GM12873 (cell line): ENCODE results near the gene CTSC.

Source experiments
- TF ChIP-seq, protein P1 (sequence below): IDR thresholded peaks from 2 replicates; pipeline ENCODE4 v1.5.1; 2012; ENCODE audit warnings: low read depth, mild to moderate bottlenecking, moderate library complexity, low read length, control low read depth; ENCODE audit not compliant: insufficient read depth; ENCODE audit errors: missing control alignments

Gene CTSC

DNA sequence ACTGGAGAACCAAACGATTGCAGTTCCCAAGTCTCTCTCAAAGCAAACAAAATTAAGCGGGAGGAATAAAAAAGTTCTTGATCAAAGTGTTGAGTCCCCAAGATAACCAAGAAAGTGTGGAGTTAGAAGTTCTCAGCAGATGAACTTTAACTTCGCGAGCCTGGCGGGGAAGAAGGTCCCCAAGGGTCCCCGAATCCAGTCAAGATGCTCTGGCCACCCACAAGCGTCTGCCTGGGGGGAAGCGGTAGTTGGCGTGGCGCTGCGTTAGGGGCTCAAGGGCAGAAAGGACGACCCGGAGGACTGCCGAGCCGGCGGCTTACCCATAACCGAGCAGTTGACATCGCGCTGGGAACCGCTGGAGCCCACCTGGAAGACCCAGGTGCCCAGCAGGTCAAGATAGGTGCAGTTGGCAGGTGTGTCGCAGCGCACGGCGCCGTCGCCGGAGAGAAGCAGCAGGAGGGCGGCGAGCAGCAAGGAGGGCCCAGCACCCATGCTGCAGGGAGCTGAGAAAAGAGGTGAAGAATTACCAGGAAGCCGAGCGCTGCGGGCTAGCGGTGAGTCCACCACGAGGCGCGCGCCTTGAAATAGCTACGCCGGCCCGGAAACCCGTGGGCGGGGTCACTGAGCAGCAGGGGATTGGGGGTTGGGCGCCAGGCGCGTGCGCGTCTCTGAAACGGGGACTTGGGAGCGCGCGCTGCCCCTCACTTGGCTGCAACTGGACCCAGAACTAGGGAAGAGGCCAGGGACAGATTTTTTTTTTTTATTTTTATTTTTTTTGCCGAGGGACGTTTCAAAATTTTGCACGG, at the start of gene CTSC:
TSS of gene CTSC (minus strand) at position 556 of the 806 bp plus-strand sequence. CDS start at position 492, 64 bp downstream.
- TF ChIP-seq, protein P1, sequence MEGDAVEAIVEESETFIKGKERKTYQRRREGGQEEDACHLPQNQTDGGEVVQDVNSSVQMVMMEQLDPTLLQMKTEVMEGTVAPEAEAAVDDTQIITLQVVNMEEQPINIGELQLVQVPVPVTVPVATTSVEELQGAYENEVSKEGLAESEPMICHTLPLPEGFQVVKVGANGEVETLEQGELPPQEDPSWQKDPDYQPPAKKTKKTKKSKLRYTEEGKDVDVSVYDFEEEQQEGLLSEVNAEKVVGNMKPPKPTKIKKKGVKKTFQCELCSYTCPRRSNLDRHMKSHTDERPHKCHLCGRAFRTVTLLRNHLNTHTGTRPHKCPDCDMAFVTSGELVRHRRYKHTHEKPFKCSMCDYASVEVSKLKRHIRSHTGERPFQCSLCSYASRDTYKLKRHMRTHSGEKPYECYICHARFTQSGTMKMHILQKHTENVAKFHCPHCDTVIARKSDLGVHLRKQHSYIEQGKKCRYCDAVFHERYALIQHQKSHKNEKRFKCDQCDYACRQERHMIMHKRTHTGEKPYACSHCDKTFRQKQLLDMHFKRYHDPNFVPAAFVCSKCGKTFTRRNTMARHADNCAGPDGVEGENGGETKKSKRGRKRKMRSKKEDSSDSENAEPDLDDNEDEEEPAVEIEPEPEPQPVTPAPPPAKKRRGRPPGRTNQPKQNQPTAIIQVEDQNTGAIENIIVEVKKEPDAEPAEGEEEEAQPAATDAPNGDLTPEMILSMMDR = peak; percentile 16

DNA sequence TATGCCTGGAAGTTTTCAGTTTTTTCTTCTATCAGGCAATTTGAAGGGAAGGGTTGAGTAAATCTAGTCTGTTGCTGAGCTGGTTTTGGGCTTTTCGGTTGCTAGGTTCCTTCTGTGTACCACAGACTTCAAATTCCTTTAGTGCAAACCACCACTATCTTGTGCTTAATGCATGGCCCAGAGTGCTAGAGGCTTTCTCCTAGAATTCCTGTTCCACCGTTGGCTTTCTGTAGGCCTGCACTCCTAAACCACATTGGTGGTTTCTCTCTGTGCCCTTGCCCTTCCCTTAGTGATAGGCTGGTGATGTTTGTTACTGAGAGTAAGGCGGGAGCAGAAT, 47.1 kb upstream of the CTSC start:
- TF ChIP-seq, protein P1 = no peak

DNA sequence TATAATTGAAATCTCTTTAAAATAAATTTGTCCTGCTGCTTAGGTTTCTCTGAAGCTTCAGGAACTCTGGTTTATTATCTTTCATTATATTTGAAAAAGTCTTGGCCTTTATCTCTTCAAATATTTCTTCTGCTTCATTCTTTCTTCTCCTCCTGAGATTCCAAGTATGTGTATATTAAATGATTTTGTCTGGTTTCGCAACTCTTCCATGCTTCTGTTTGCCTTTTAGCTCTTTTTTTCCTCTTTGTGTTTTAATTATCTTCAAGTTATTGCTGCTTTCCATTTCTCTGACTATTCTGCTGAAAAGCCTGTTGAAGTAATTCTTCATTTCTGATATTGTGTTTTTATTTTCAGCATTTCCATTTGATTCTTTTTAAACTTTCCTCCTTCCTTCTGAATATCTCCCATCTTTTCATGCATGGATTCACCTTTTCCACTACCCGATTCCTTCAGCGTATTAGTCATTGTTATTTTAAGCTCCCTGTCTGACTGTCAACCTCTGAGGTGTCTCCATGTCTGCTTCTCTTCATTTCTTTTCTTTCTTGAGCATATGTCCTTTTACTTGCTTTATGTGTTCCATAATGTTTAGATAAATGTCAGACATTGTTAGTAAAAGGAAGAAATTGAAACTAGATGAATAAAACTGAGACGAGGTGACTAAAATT, 46.6 kb upstream of the CTSC start:
- TF ChIP-seq, protein P1 = no peak

DNA sequence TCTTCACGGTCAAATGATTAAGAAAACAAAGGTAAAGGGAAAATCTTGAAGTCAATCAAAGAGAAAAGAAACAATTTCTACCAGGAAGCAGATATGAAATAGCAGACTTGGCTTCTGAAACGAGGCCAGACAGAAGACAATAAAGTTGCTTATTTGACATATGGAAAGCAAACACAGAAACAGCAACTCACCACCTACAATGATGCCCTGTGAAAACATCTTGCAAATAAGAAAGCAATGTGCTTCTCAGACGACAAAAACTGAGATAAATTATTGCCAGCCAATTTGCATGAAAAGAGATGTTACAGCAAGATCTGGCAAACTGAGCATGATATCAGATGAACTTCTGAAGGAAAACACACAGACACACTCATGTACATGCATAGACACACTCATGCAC, 45.9 kb upstream of the CTSC start:
- TF ChIP-seq, protein P1 = no peak

DNA sequence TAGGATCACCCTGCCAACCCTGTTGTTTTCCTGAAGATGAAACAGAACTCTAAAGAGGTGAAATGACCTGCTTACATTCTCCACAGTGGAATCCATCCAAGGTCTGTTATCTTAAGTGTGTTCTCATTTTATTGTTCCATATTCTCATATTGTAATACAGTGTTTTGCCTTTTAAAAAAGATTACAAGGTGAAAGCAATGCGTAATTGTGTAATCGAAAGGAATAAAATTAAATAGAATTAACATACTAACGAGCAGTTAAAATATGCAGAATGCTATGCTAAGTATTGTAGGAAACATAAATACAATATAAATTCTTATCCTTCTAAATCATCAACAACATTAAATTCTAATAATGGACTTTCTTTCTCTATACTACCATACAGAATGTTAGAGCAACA, 41.6 kb upstream of the CTSC start:
- TF ChIP-seq, protein P1 = no peak

DNA sequence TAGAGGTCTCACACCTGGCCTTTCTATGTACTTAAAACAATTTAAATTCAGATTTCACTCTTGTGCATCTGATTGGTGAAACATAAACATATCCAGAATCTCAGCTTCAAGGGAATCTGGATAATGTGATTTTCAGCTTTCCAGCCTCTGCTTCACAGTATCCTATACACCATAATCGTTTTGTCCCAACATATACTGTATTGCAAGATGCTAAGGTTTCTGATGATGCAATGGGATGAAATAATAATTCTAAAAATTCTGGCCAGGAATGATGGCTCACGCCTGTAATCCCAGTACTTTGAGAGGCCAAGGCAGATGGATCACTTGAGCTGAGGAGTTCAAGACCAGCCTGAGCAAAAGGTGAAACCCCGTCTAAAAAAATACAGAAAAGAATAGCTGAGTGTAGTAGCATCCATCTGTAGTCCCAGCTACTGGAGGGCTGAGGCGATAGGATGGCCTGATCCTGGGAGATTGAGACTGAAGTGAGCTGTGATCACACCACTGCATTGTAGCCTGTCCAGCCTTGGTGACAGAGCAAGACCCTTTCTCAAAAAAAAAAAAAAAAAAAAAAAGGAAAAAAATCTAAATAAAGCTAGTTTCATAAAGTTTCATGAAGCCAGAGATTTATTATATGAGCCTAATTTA, 41.0 kb upstream of the CTSC start:
- TF ChIP-seq, protein P1 = no peak

DNA sequence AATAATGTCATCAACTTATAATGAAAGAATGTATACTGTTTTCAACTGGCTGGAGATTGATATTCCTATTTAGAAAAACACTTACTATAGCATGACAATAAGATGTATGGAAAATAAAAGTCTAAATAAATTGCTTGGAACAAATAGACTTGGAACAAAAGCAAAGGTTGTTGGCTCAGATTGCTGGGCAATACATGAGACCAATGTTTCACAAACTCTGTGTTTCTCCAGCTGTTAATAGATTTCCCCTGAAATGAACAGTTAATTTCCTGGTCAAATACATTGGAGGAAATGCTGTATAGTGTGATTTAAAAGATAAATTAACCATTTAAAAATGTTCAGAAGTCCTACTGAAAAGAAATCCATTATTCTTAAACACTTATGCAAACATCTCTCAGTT, 40.1 kb upstream of the CTSC start:
- TF ChIP-seq, protein P1 = no peak
